ENCODE results near the gene HS3ST5.

DNA sequence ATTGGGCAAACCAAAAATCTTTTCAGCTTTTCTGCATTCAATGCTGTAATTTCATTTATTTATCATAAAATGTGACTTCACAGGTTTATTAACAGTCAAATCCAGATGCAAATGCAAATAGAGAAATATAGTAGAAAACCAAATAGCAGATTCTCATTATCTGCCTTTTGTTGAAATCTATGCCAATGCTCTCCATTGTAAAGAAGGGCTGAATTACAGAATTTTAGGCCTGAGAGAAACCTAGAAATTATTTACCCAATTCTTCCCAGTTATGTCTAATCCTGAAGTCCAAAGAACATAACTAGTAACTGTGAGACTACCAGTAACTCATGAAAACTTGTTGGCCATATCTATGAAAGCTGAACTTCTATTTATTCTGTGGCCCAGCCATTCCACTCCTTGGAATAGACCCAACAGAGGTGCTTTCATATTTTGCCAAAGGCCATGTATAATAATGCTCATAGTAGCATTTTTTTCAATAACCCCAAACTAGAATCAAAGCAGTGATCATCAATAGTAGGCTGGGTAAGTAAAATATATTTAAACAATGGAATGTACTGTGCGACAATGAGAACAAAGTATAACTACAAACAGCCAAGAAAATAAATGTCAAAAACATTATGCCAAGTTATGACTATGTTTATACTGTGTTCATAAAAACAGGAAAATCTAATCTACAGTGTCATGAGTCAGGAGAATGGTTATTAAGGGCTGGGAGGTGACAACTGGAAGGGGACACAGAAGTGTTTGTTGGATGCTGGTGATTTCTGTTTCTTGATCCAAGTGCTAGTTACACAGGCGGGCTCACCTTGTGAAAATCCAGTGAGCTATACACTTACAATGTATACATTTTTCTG, 183.8 kb downstream of the HS3ST5 start:
- TF ChIP-seq, protein P1, sequence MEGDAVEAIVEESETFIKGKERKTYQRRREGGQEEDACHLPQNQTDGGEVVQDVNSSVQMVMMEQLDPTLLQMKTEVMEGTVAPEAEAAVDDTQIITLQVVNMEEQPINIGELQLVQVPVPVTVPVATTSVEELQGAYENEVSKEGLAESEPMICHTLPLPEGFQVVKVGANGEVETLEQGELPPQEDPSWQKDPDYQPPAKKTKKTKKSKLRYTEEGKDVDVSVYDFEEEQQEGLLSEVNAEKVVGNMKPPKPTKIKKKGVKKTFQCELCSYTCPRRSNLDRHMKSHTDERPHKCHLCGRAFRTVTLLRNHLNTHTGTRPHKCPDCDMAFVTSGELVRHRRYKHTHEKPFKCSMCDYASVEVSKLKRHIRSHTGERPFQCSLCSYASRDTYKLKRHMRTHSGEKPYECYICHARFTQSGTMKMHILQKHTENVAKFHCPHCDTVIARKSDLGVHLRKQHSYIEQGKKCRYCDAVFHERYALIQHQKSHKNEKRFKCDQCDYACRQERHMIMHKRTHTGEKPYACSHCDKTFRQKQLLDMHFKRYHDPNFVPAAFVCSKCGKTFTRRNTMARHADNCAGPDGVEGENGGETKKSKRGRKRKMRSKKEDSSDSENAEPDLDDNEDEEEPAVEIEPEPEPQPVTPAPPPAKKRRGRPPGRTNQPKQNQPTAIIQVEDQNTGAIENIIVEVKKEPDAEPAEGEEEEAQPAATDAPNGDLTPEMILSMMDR (conservative IDR thresholded peaks at IDR 0.05 in 1 of 2, IDR thresholded peaks at IDR 0.05 in 1 of 2; ENCODE audit: low read depth in 1 of 2, low read length in 2 of 2) = no peak
- TF ChIP-seq EZH2 (IDR thresholded peaks at IDR 0.05; ENCODE audit: low read length, missing control alignments) = no peak

All from fibroblast of lung (primary cell).